Liver (tissue), 3 donors: Measurements from ENCODE around the gene PAX5.

ENCODE experiments used
- CTCF ChIP-seq: fragments of 150-350 bp; IDR thresholded peaks from 2 replicates; pipeline ENCODE4 v1.5.1; 2017; ENCODE audit warnings: improper control_type of control experiment, low read depth, low read length; ENCODE audit not compliant: missing input control
- EGR1 ChIP-seq, 2 donors: IDR thresholded peaks; 2 replicates each; pipeline ENCODE4 v1.6.1; 2016 to 2018; ENCODE audit warnings: antibody characterized with exemption in 2 of 2, low read depth in 2 of 2
- RAD21 ChIP-seq, 2 donors: IDR thresholded peaks; 2 replicates each; pipeline ENCODE4 v1.6.1; 2016; ENCODE audit warnings: antibody characterized with exemption in 2 of 2, mild to moderate bottlenecking in 2 of 2
- TF ChIP-seq, protein P1 (sequence below): IDR thresholded peaks from 2 replicates; pipeline ENCODE4 v1.6.1; 2016; ENCODE audit warnings: antibody characterized with exemption
- donor health status: healthy.
- donor health status: healthy.

- TF ChIP-seq, protein P1, sequence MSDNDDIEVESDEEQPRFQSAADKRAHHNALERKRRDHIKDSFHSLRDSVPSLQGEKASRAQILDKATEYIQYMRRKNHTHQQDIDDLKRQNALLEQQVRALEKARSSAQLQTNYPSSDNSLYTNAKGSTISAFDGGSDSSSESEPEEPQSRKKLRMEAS: no peak
- TF ChIP-seq RAD21 (IDR thresholded peaks at IDR 0.05) (no peak), CTCF (no peak), EGR1 (IDR thresholded peaks at IDR 0.05; ENCODE audit: low read depth in 2 of 2) (no peak)
These were observed 48.9 kb downstream of the PAX5 start for GRCh38 chr9:36985061-36985768.
